Tibial artery (tissue), 4 donors: Measurements from ENCODE around the gene RARG.

ENCODE experiments used
- DNase-seq, 2 donors: peaks; one replicate each; pipeline ENCODE4 v3.0.0-alpha.2; 2019
- H3K27ac ChIP-seq, 2 donors: fragments of 200-600 bp; sonication (generic) in 1 of 2; 1 replicate in 1 of 2; 2 replicates in 1 of 2; pipeline ENCODE4 v1.5.1; 2018 to 2019; ENCODE audit warnings: mild to moderate bottlenecking in 1 of 2
- H3K27me3 ChIP-seq, 2 donors: fragments of 200-600 bp; sonication (generic) in 1 of 2; one replicate each; pipeline versions ENCODE4 v1.5.1 to v1.6.0; 2016 to 2019
- H3K36me3 ChIP-seq, 3 donors: fragments of 200-600 bp; sonication (generic) in 2 of 3; one replicate each; pipeline ENCODE4 v1.5.1; 2016 to 2019; ENCODE audit warnings: mild to moderate bottlenecking in 2 of 3
- H3K4me1 ChIP-seq, 4 donors: fragments of 200-600 bp; sonication (generic) in 2 of 4; 1 replicate in 3 of 4; 2 replicates in 1 of 4; pipeline ENCODE4 v1.5.1; 2016 to 2019
- H3K4me3 ChIP-seq, 2 donors: fragments of 200-600 bp; sonication (generic) in 1 of 2; 1 replicate in 1 of 2; 2 replicates in 1 of 2; pipeline ENCODE4 v1.5.1; 2018 to 2019; ENCODE audit warnings: mild to moderate bottlenecking in 2 of 2
- H3K9me3 ChIP-seq, 3 donors: fragments of 200-600 bp; sonication (generic) in 1 of 3; one replicate each; pipeline ENCODE4 v1.5.1; 2016 to 2019
- intact Hi-C: fragments of 100-400 bp; cut with DNase I; formaldehyde crosslinking; loops from one replicate; pipeline ENCODE4 v1.15.0; 2023; ENCODE audit warnings: low total_unique reads
- TF ChIP-seq, protein P1 (sequence below), 2 experiments: fragments of 200-600 bp in 1 of 2; fragments of 450-650 bp in 1 of 2; IDR thresholded peaks; one replicate each; pipeline ENCODE4 v1.5.1; 2017 to 2019; ENCODE audit warnings: antibody characterized with exemption in 2 of 2, mild to moderate bottlenecking in 1 of 2, moderate library complexity in 1 of 2

RARG gene

DNA sequence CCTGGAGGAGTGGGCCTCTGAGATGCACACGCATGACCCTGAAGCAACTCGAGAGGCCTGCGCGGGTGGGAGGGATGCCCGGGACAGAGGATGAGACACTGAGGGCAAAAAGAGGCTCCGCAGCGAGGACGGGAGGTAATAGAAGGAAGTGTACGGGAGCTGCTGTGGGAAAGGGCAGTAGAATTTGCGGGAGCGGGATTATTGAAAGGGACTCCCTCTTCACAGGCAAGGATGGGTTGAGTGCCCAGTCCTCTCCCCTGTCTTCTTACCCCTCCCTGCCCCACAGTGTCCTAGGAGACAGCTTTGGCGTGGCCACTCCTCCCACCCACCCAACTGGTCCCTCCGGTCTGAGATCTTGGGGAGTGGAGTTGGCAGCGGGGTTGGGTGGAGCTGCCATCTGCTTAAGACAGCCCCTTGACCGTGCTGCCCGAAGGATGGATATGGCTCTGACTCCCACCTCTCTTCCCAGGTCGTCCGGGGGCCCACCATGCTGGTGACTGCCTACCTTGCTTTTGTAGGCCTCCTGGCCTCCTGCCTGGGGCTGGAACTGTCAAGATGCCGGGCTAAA, 20.4 kb upstream of the RARG start:
- intact Hi-C loops: loop anchor here (2.0 kb wide), 1 partner anchor 32 kb away; no protein-coding TSS in a partner anchor
- Histone ChIP-seq H3K4me3 (peak overlapping the region; percentile 92 to 94), H3K4me1 (peaks cover 0 to 32% (median 27%) of the 10 kb centered on the region in 4 donors), H3K27me3 (no peaks in the 10 kb centered on the region), H3K9me3 (no peaks in the 10 kb centered on the region), H3K36me3 (peaks cover 14 to 42% (median 17%) of the 10 kb centered on the region in 3 donors), H3K27ac (peak overlapping the region; percentile 84 to 93)
- peak in 1 of 2 donors; percentile 71 for DNase-seq
- TF ChIP-seq, protein P1, sequence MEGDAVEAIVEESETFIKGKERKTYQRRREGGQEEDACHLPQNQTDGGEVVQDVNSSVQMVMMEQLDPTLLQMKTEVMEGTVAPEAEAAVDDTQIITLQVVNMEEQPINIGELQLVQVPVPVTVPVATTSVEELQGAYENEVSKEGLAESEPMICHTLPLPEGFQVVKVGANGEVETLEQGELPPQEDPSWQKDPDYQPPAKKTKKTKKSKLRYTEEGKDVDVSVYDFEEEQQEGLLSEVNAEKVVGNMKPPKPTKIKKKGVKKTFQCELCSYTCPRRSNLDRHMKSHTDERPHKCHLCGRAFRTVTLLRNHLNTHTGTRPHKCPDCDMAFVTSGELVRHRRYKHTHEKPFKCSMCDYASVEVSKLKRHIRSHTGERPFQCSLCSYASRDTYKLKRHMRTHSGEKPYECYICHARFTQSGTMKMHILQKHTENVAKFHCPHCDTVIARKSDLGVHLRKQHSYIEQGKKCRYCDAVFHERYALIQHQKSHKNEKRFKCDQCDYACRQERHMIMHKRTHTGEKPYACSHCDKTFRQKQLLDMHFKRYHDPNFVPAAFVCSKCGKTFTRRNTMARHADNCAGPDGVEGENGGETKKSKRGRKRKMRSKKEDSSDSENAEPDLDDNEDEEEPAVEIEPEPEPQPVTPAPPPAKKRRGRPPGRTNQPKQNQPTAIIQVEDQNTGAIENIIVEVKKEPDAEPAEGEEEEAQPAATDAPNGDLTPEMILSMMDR (IDR thresholded peaks at IDR 0.05): no peak

DNA sequence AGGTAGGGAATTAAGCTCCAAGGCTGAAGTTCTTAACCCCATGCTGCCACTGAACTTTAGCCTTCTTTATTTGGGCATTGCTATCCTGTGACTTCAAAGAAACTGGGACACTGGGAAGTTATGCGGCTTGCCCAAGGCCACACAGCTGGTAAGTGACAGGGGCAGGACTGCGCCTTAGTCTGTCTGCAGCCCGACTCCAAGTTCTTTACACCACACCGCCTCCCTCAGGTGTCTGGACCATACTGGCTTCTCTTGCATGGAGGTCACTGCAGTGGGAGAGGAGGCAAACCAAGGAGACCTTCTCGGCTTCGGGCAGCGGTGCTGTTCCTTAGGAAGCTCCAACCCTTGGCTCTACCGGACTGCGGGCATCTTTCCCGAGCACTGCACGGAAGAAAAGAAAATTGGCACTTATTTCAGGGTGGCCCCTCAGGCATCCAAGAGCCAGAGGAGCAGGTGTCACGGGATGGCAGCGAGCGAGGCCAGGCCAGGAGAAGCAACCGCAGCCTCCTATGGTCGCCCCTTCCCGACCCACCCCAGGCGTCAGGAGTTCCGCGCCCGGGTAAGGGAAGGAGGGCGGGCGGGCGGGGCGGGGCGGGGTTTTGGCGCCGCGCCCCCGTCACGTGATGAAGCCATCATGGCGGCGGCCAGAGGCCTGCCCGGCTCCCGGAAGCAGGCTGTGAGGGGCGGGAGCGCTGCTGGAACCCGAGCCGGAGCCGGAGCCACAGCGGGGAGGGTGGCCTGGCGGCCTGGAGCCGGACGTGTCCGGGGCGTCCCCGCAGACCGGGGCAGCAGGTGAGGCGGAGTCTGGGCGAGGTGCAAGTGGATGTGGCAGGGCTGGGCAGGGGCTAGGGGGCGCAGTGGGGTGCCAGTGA, 19.7 kb upstream of the RARG start:
- Histone ChIP-seq H3K27ac (peak overlapping the region; percentile 84 to 93), H3K9me3 (no peaks in the 10 kb centered on the region), H3K36me3 (peaks cover 14 to 36% (median 17%) of the 10 kb centered on the region in 3 donors), H3K27me3 (no peaks in the 10 kb centered on the region), H3K4me1 (peaks cover 0 to 32% (median 27%) of the 10 kb centered on the region in 4 donors), H3K4me3 (peak overlapping the region; percentile 92 to 94)
- peak; percentile 78 to 87 for DNase-seq
- TF ChIP-seq, protein P1 (IDR thresholded peaks at IDR 0.05): peak in 1 of 2 experiments; percentile 34
- intact Hi-C loops: loop anchor here (2.0 kb wide), 2 partner anchors 31 to 37 kb away; no protein-coding TSS in a partner anchor

DNA sequence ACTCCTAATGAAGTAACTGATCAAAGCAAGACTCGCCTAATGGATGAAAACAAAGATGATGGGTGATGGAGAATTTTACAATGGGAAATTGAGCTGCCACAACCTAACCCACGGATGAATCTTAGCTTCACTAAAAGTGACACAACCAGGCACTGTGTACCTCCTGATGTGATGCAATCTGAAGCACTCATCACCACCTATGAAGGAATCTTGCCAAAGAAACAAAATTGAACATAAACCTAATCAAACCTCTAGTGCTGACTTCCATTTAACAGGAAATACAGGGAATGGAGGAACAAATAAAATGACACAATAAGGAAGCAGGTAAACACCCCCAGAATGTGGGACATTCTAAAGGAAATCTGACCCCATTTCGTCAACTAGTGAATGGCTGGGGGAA, 13.3 kb upstream of the RARG start:
- Histone ChIP-seq H3K27me3 (peaks cover 0 to 26% of the 10 kb centered on the region in 2 donors), H3K36me3 (no peaks in the 10 kb centered on the region), H3K27ac (no peak overlapping the region), H3K4me3 (no peak overlapping the region), H3K9me3 (no peaks in the 10 kb centered on the region), H3K4me1 (no peaks in the 10 kb centered on the region)
- TF ChIP-seq, protein P1 (IDR thresholded peaks at IDR 0.05): no peak
- intact Hi-C loops: no loop called here
- DNase-seq: no peak

DNA sequence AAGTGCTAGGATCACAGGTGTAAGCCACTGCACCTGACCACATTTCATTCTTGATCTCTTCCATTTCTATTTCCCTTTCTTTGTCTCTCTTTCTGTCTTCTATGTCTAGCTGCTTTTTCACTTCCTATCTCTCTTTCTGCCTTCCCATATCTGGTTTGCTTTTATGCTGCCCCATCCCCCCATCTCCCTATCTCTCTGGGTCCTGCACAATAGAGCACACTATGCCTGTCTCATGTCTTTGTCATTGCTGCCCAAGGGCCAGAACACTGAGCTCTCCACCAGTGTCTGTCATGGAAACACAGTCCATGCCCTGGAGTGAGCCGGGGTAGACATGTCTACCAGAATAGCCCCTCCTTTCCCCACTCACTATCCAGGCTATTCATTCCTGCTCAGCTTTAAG, 12.3 kb upstream of the RARG start:
- TF ChIP-seq, protein P1 (IDR thresholded peaks at IDR 0.05): no peak
- H3K36me3 ChIP-seq: no peaks in the 10 kb centered on the region
- DNase-seq: no peak
- intact Hi-C loops: no loop called here
- peaks cover 0 to 26% of the 10 kb centered on the region in 2 donors for H3K27me3 ChIP-seq
- H3K4me3 ChIP-seq: no peak overlapping the region
- H3K9me3 ChIP-seq: no peaks in the 10 kb centered on the region
- no peaks in the 10 kb centered on the region for H3K4me1 ChIP-seq
- H3K27ac ChIP-seq: no peak overlapping the region

DNA sequence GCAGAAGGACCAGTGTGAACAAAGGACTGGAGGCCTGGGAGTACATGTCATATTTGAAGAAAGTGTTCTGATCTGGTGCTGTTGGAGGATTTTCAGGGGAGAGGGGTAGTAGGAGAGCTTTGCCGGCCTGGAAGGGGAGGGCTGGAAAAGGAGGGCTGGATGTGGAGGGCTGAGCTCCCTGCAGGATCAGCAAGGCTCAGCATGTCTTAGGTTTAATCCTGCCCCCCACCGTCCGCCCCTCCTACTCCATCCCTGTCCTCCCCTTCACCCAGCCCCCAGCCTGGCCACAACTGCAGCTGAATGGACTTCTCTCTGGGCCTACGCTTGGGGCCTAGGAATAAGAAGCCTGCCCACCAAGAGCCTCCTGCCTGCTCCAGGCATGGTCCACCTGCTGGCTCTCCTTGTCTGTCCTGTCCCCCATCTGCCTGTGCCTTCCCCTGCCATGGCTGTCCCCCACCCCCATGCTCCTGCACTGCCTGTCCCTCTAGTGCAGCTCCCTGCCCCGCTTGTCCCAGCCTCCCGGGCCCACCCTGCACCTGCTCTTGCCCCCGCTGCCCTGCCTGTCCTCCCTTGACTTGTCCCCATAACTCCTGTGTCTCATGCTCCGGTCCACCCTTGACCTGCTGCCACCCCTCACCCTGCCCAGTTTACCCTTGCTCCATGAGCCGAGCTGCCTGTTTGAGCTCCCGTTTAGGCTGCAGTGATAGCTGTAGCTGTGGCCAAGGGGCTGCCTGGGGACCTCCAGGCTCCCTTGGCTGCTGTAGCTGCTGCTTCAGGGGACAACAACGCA, 9.8 kb upstream of the RARG start:
- H3K4me1 ChIP-seq: no peaks in the 10 kb centered on the region
- no peaks in the 10 kb centered on the region for H3K9me3 ChIP-seq
- no peak overlapping the region for H3K27ac ChIP-seq
- H3K27me3 ChIP-seq: peaks cover 0 to 26% of the 10 kb centered on the region in 2 donors
- H3K4me3 ChIP-seq: no peak overlapping the region
- TF ChIP-seq, protein P1 (IDR thresholded peaks at IDR 0.05): no peak
- intact Hi-C loops: no loop called here
- H3K36me3 ChIP-seq: no peaks in the 10 kb centered on the region
- DNase-seq: no peak
